Endothelial cell of umbilical vein (primary cell): ENCODE data around the gene SNAPC2. TPM values are rescaled to one million over a fixed set of nuclear protein-coding genes. Genes with fewer than 3 reads are reported as not detected.

Experiments
- BruUV-seq: library from RNA; stranded (reverse); fragments of 400-500 nt; replicated peaks from 2 replicates; lab custom pipeline; 2021; lab: Mats Ljungman, UMichigan
- CTCF ChIA-PET: fragments of 300-600, 350-600 bp; sonication (Branson Sonifier 250); formaldehyde crosslinking; loops from one replicate; lab custom pipeline; 2021; ENCODE audit warnings: antibody characterized with exemption, inconsistent platforms; lab: Charles Lee
- POLR2A ChIA-PET: fragments of 300-600, 350-600 bp; sonication (Branson Sonifier 250); formaldehyde crosslinking; loops from one replicate; lab custom pipeline; 2021; ENCODE audit warnings: antibody characterized with exemption, inconsistent platforms; lab: Charles Lee
- DNase-seq: peaks from one replicate; pipeline ENCODE4 v3.0.0-alpha.2; 2011; ENCODE audit warnings: low read depth, low spot score
- FAIRE-seq: peaks from 2 replicates; lab custom pipeline; 2011; peaks lifted over from hg19 to GRCh38; lab: Jason Lieb, UNC
- H2AFZ ChIP-seq: 2 replicates; pipeline ENCODE4 v1.6.0; 2012; ENCODE audit warnings: low read depth, low read length, control low read depth, inconsistent platforms
- H3K27ac ChIP-seq: 2 replicates; pipeline ENCODE4 v1.5.1; 2011; ENCODE audit warnings: low read depth, mild to moderate bottlenecking, control low read depth, low read length, moderate library complexity; ENCODE audit not compliant: insufficient read depth
- H3K27me3 ChIP-seq, 2 experiments: 2 replicates each; pipeline versions ENCODE4 v1.6.0 to v1.6.1; 2011; ENCODE audit warnings: low read length in 2 of 2, mixed read lengths in 1 of 2; ENCODE audit not compliant: control insufficient read depth in 2 of 2, insufficient read depth in 2 of 2
- H3K36me3 ChIP-seq, 2 experiments: 2 replicates in 1 of 2; 3 replicates in 1 of 2; pipeline ENCODE4 v1.5.1; 2011; ENCODE audit warnings: low read length in 2 of 2, mild to moderate bottlenecking in 1 of 2, moderate library complexity in 1 of 2; ENCODE audit not compliant: control insufficient read depth in 2 of 2, insufficient read depth in 2 of 2; ENCODE audit errors: extremely low read depth in 1 of 2
- H3K4me1 ChIP-seq: 3 replicates; pipeline ENCODE4 v1.5.1; 2011; ENCODE audit warnings: mild to moderate bottlenecking, low read length; ENCODE audit not compliant: control insufficient read depth, insufficient read depth; ENCODE audit errors: extremely low read depth
- H3K4me2 ChIP-seq: 2 replicates; pipeline ENCODE4 v1.6.1; 2011; ENCODE audit warnings: low read length, control low read depth, mixed read lengths; ENCODE audit not compliant: insufficient read depth
- H3K4me3 ChIP-seq, 3 experiments: fragments of 200-600 bp in 1 of 3; sonication (generic), shearing (Covaris generic) in 1 of 3; replicated peaks in 1 of 3; 2 replicates each; pipeline ENCODE4 v1.5.1; 2011 to 2016; ENCODE audit warnings: control low read depth in 3 of 3, low read length in 3 of 3, mild to moderate bottlenecking in 2 of 3, inconsistent platforms in 1 of 3, low read depth in 1 of 3, moderate library complexity in 1 of 3; ENCODE audit not compliant: insufficient read depth in 1 of 3
- H3K79me2 ChIP-seq: 2 replicates; pipeline ENCODE4 v1.6.0; 2012; ENCODE audit warnings: low read length, inconsistent platforms; ENCODE audit not compliant: control insufficient read depth, insufficient read depth
- H3K9ac ChIP-seq: replicated peaks from 2 replicates; pipeline ENCODE3; 2011; ENCODE audit warnings: low read length, control low read depth; ENCODE audit not compliant: insufficient read depth; ENCODE audit errors: extremely low read depth
- H3K9me1 ChIP-seq: replicated peaks from 3 replicates; pipeline ENCODE4 v1.6.0; 2011; ENCODE audit warnings: mild to moderate bottlenecking, low read length; ENCODE audit not compliant: control insufficient read depth, insufficient read depth; ENCODE audit errors: extremely low read depth
- H3K9me3 ChIP-seq: replicated peaks from 2 replicates; pipeline ENCODE4 v1.5.1; 2012; ENCODE audit warnings: low read length, inconsistent platforms; ENCODE audit not compliant: control insufficient read depth, insufficient read depth
- H4K20me1 ChIP-seq: replicated peaks from 2 replicates; pipeline ENCODE3; 2011; ENCODE audit warnings: mild to moderate bottlenecking, low read length; ENCODE audit not compliant: control insufficient read depth, insufficient read depth; ENCODE audit errors: extremely low read depth
- EZH2 ChIP-seq: IDR thresholded peaks from 2 replicates; pipeline ENCODE4 v1.6.1; 2012; ENCODE audit warnings: borderline replicate concordance, low read depth, mild to moderate bottlenecking, moderate library complexity, low read length, inconsistent platforms; ENCODE audit not compliant: severe bottlenecking
- FOS ChIP-seq: IDR thresholded peaks from 2 replicates; pipeline ENCODE4 v1.6.1; 2011; ENCODE audit warnings: mild to moderate bottlenecking, low read length, moderate library complexity, borderline replicate concordance; ENCODE audit not compliant: insufficient read depth
- JUN ChIP-seq: IDR thresholded peaks from 2 replicates; pipeline ENCODE4 v1.6.1; 2011; ENCODE audit warnings: borderline replicate concordance, low read depth; ENCODE audit not compliant: insufficient read length, insufficient read depth
- MAX ChIP-seq: IDR thresholded peaks from 2 replicates; pipeline ENCODE4 v1.6.1; 2011; ENCODE audit not compliant: insufficient read depth, insufficient read length
- MYC ChIP-seq: IDR thresholded peaks from one replicate; pipeline ENCODE4 v1.6.1; 2011; ENCODE audit warnings: mild to moderate bottlenecking, low read depth, low read length
- POLR2A ChIP-seq: IDR thresholded peaks from 2 replicates; pipeline ENCODE4 v1.6.1; 2012; ENCODE audit warnings: low read depth, mild to moderate bottlenecking, control low read depth, low read length
- POLR2AphosphoS5 ChIP-seq: IDR thresholded peaks from 2 replicates; pipeline ENCODE4 v1.6.1; 2012; ENCODE audit warnings: low read depth, mild to moderate bottlenecking, control low read depth, low read length, moderate library complexity; ENCODE audit not compliant: insufficient read depth
- dilution Hi-C: fragments of 300-500 bp; cut with MboI; formaldehyde crosslinking; loops from one replicate; pipeline ENCODE4 v1.15.0; 2019; ENCODE audit warnings: low sequenced_read_pairs; ENCODE audit not compliant: extremely low pct_ligation_motif_present
- intact Hi-C: fragments of 100-400 bp; cut with micrococcal nuclease; formaldehyde crosslinking; loops from one replicate; pipeline ENCODE4 v1.10.0; 2022
- polyA plus RNA-seq, 4 experiments: library from polyadenylated mRNA; depleted of rRNA in 3 of 4; stranded (reverse) in 3 of 4; unstranded in 1 of 4; fragments of >200 nt; gene quantifications; 2 replicates each; pipeline versions ENCODE4 v1.2.1 to v1.2.3, GENCODE V29; 2011 to 2012; ENCODE audit warnings: missing spikeins in 1 of 4
- total RNA-seq: library from RNA; stranded (reverse); gene quantifications from 2 replicates; pipeline ENCODE4 v1.2.3, GENCODE V29; 2021
- TF ChIP-seq, protein P1 (sequence below), 2 donors: IDR thresholded peaks; 1 replicate in 1 of 2; 2 replicates in 1 of 2; pipeline ENCODE4 v1.5.1; 2011; ENCODE audit warnings: low read length in 2 of 2, mild to moderate bottlenecking in 2 of 2, moderate library complexity in 2 of 2, control low read depth in 1 of 2, inconsistent platforms in 1 of 2, low read depth in 1 of 2; ENCODE audit not compliant: insufficient read depth in 1 of 2; ENCODE audit errors: extremely low read depth in 1 of 2

The SNAPC2 gene
- total and polyA plus RNA-seq, 2 donors (not counting 3 experiments of a cell fraction or from before 2014, with no cell fraction given) = 23.7 to 25.8 TPM

GRCh38 chr19:7965259-7965841 lies 45.2 kb downstream of the SNAPC2 start:
- intact Hi-C loops = no loop called here
- no TSS peak for BruUV-seq

More at GRCh38 chr19:7965259-7965841, 45.2 kb downstream of the SNAPC2 start:
- Histone ChIP-seq H3K9ac (no peak overlapping the region), H3K27me3 (no peaks in the 10 kb centered on the region), H3K4me2 (no peak overlapping the region), H4K20me1 (no peaks in the 10 kb centered on the region), H3K27ac (no peak overlapping the region), H3K36me3 (peaks cover 27 to 50% of the 10 kb centered on the region in 2 experiments), H3K9me3 (no peaks in the 10 kb centered on the region), H3K4me3 (no peak overlapping the region), H3K9me1 (no peaks in the 10 kb centered on the region), H3K4me1 (no peaks in the 10 kb centered on the region), H3K79me2 (no peaks in the 10 kb centered on the region), H2AFZ (no peak overlapping the region)
- CTCF ChIA-PET = no interaction called here
- no peak for DNase-seq
- POLR2A ChIA-PET = no interaction called here
- no peak for FAIRE-seq
- no peak for TF ChIP-seq MAX
- TF ChIP-seq JUN = no peak
- TF ChIP-seq POLR2A = no peak
- TF ChIP-seq, protein P1, sequence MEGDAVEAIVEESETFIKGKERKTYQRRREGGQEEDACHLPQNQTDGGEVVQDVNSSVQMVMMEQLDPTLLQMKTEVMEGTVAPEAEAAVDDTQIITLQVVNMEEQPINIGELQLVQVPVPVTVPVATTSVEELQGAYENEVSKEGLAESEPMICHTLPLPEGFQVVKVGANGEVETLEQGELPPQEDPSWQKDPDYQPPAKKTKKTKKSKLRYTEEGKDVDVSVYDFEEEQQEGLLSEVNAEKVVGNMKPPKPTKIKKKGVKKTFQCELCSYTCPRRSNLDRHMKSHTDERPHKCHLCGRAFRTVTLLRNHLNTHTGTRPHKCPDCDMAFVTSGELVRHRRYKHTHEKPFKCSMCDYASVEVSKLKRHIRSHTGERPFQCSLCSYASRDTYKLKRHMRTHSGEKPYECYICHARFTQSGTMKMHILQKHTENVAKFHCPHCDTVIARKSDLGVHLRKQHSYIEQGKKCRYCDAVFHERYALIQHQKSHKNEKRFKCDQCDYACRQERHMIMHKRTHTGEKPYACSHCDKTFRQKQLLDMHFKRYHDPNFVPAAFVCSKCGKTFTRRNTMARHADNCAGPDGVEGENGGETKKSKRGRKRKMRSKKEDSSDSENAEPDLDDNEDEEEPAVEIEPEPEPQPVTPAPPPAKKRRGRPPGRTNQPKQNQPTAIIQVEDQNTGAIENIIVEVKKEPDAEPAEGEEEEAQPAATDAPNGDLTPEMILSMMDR (IDR thresholded peaks at IDR 0.05; ENCODE audit: extremely low read depth in 1 of 2, insufficient read depth in 1 of 2, low read depth in 1 of 2, low read length in 2 of 2) = no peak
- TF ChIP-seq EZH2 = no peak
- no peak for TF ChIP-seq POLR2AphosphoS5
- no peak for TF ChIP-seq FOS
- no peak for TF ChIP-seq MYC
- dilution Hi-C loops = no loop called here
